Heart left ventricle (tissue), 16 donors: ENCODE data around the gene SMAD3. TPM values are rescaled to one million over a fixed set of nuclear protein-coding genes. Genes with fewer than 3 reads are reported as not detected.
A peak's percentile ranks its signal among the peaks of the same experiment; 100 is the strongest.

Experiments used
- ATAC-seq, 4 donors: fragments of 200-7000 bp; cut with Tn5 transposase; one replicate each; pipeline ENCODE4 v1.9.1; 2020 to 2022; ENCODE audit warnings: moderate library complexity in 4 of 4, mild to moderate bottlenecking in 3 of 4, moderate number of reproducible peaks in 1 of 4
- DNase-seq, 5 donors: peaks; one replicate each; pipeline ENCODE4 v3.0.0-alpha.2; 2020
- H3K27ac ChIP-seq, 12 donors: fragments of 200-600 bp; sonication (generic) in 4 of 12; one replicate each; pipeline versions ENCODE4 v1.5.0 to v1.8.0; 2016 to 2022; ENCODE audit warnings: mild to moderate bottlenecking in 2 of 12
- H3K27me3 ChIP-seq, 9 donors: fragments of 200-600 bp; sonication (generic) in 2 of 9; one replicate each; pipeline versions ENCODE4 v1.5.1 to v1.8.0; 2016 to 2022; ENCODE audit warnings: mild to moderate bottlenecking in 3 of 9
- H3K36me3 ChIP-seq, 9 donors: fragments of 200-600 bp; sonication (generic) in 2 of 9; one replicate each; pipeline versions ENCODE4 v1.5.0 to v1.8.0; 2018 to 2022; ENCODE audit warnings: mild to moderate bottlenecking in 2 of 9
- H3K4me1 ChIP-seq, 12 donors: fragments of 200-600 bp; sonication (generic) in 4 of 12; one replicate each; pipeline versions ENCODE4 v1.5.0 to v1.8.0; 2016 to 2022; ENCODE audit warnings: mild to moderate bottlenecking in 3 of 12
- H3K4me3 ChIP-seq, 12 donors: fragments of 200-600 bp; sonication (generic) in 4 of 12; one replicate each; pipeline versions ENCODE4 v1.5.0 to v1.8.0; 2017 to 2022; ENCODE audit warnings: mild to moderate bottlenecking in 9 of 12, moderate library complexity in 4 of 12
- H3K9me3 ChIP-seq, 12 donors: fragments of 200-600 bp; sonication (generic) in 4 of 12; one replicate each; pipeline versions ENCODE4 v1.5.0 to v1.8.0; 2016 to 2022; ENCODE audit warnings: mild to moderate bottlenecking in 1 of 12
- POLR2A ChIP-seq, 2 donors: fragments of 450-650 bp; IDR thresholded peaks; one replicate each; pipeline ENCODE4 v1.6.1; 2017; ENCODE audit warnings: antibody characterized with exemption in 2 of 2, mild to moderate bottlenecking in 2 of 2, moderate library complexity in 2 of 2
- WGBS, 4 donors: extraction: QIAGEN DNeasy Blood & Tissue Kit in 2 of 4; methylation state at CpG; one replicate each; pipeline versions ENCODE4 v1.1.5 to v1.1.7; 2013 to 2018; 5-methylcytosine and 5-hydroxymethylcytosine counted together
- intact Hi-C, 10 donors: fragments of 100-400 bp; cut with DNase I; formaldehyde crosslinking; loops; one replicate each; pipeline versions ENCODE4 v1.11.1 to v1.14.2; 2022
- polyA plus RNA-seq, 2 donors: library from polyadenylated mRNA; stranded (reverse); fragments of 200-250 nt; gene quantifications; one replicate each; pipeline ENCODE4 v1.2.3, GENCODE V29; 2013
- total RNA-seq, 9 donors: library from RNA; depleted of rRNA in 2 of 9; stranded (reverse); fragments of >200 nt in 2 of 9; fragmentation: NEBNext Ultra II Directional in 3 of 9; extraction: Animal tissue kit (Norgen Biotek cat#: 25700) in 3 of 9; gene quantifications; one replicate each; pipeline versions ENCODE4 v1.1.0 to v1.2.4, GENCODE V29; 2016 to 2023
- TF ChIP-seq, protein P1 (sequence below), 12 donors: fragments of 200-600 bp; sonication (generic) in 4 of 12; IDR thresholded peaks; one replicate each; pipeline versions ENCODE4 v1.5.0 to v1.8.0; 2018 to 2022; ENCODE audit warnings: antibody characterized with exemption in 12 of 12, mild to moderate bottlenecking in 5 of 12
- donor health status: ischemic (EF 13 %, LVEDD 7.1; RV severe dilation, severe dysfunction).
- donor health status: healthy with polysubstance abuse.
- donor health status: DM: no; HTN: yes; CAD: no.
- donor health status: DM: no; HTN: no; CAD: no.
- donor health status: ischemic (EF 25% LVEDD 6.9; RV normal size, moderate dysfunction).
- donor health status: ischemic (EF 25% LVEDD 5.7; RV mildly dilated, moderate dysfunction).
- donor health status: healthy.
- donor health status: DM: yes; HTN: yes; CAD: no.
- donor health status: ischemic (EF 35%, LVEDD 5.7; RV mildly dilated, moderate dysfunction).
- donor health status: nonischemic (EF 11% LVEDD 7.7; RV severe dilation, severe dysfunction).
- donor health status: DM: yes; HTN: yes; CAD: no.
- donor health status: PGD.
- donor health status: ischemic (EF 29% LVEDD 5.4; RV normal size, mild dysfunction).
- donor health status: nonischemic (EF 23%, LVEDD 6.1; RV moderate dilation, normal function).

SMAD3 gene
- total and polyA plus RNA-seq, 11 donors = 5.6 to 34.3 (median 15.3) TPM

DNA sequence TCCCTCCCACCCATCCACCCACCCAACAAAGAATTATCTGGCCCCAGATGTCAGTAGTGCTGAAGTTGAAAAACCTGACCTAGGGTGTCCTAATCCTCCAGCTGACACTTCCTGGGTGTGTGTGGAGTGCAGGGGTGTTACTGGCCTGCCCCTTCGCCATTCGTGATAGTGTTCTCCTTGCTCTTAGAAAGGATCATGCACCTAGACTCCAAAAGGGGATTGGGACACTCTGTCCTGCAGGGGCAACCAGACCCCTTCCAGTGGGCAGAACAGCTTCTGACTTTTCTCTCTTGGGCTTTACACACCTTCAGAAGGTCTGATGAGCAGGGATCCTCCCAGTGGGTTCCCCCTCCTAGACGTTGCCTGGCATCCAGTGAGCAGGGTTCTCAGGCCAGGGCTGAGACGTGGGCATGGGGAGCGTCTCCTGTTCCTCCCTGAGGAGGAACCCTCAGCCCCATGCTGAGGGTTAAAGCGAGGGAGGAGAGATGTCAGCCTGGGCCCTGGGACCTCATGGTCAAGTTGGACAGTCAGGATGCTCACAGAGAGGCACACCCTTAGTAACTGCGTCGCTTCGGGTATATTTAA is 114.1 kb downstream of the SMAD3 start:
- WGBS, 4 donors = 92 to 95% (median 95%) methylated on average over 7 to 9 of the region's 9 CpGs
- Histone ChIP-seq H3K4me3 (no peak overlapping the region), H3K27me3 (no peaks in the 10 kb centered on the region), H3K9me3 (no peaks in the 10 kb centered on the region), H3K27ac (no peak overlapping the region), H3K36me3 (peaks cover 0 to 64% (median 18%) of the 10 kb centered on the region in 9 donors), H3K4me1 (peaks cover 9 to 43% (median 26%) of the 10 kb centered on the region in 12 donors)
- no peak for TF ChIP-seq POLR2A (IDR thresholded peaks at IDR 0.05)
- TF ChIP-seq, protein P1, sequence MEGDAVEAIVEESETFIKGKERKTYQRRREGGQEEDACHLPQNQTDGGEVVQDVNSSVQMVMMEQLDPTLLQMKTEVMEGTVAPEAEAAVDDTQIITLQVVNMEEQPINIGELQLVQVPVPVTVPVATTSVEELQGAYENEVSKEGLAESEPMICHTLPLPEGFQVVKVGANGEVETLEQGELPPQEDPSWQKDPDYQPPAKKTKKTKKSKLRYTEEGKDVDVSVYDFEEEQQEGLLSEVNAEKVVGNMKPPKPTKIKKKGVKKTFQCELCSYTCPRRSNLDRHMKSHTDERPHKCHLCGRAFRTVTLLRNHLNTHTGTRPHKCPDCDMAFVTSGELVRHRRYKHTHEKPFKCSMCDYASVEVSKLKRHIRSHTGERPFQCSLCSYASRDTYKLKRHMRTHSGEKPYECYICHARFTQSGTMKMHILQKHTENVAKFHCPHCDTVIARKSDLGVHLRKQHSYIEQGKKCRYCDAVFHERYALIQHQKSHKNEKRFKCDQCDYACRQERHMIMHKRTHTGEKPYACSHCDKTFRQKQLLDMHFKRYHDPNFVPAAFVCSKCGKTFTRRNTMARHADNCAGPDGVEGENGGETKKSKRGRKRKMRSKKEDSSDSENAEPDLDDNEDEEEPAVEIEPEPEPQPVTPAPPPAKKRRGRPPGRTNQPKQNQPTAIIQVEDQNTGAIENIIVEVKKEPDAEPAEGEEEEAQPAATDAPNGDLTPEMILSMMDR (IDR thresholded peaks at IDR 0.05) = no peak
- ATAC-seq (no peak), DNase-seq (no peak)
- intact Hi-C loops = no loop called here

GRCh38 chr15:67180035-67180434 is 114.6 kb downstream of the SMAD3 start:
- Histone ChIP-seq H3K27me3 (no peaks in the 10 kb centered on the region), H3K27ac (no peak overlapping the region), H3K4me3 (no peak overlapping the region), H3K36me3 (peaks cover 0 to 66% (median 22%) of the 10 kb centered on the region in 9 donors), H3K4me1 (peaks cover 9 to 44% (median 26%) of the 10 kb centered on the region in 12 donors), H3K9me3 (no peaks in the 10 kb centered on the region)
- WGBS, 4 donors = 86 to 96% (median 91%) methylated on average over 11 of the region's 11 CpGs
- TF ChIP-seq, protein P1 (IDR thresholded peaks at IDR 0.05) = no peak
- no peak for TF ChIP-seq POLR2A (IDR thresholded peaks at IDR 0.05)
- no peak for DNase-seq
- no peak for ATAC-seq
- intact Hi-C loops = loop anchor here in 1 of 10 donors (10.0 kb wide), 1 partner anchor 55 kb away; no protein-coding TSS in a partner anchor

DNA sequence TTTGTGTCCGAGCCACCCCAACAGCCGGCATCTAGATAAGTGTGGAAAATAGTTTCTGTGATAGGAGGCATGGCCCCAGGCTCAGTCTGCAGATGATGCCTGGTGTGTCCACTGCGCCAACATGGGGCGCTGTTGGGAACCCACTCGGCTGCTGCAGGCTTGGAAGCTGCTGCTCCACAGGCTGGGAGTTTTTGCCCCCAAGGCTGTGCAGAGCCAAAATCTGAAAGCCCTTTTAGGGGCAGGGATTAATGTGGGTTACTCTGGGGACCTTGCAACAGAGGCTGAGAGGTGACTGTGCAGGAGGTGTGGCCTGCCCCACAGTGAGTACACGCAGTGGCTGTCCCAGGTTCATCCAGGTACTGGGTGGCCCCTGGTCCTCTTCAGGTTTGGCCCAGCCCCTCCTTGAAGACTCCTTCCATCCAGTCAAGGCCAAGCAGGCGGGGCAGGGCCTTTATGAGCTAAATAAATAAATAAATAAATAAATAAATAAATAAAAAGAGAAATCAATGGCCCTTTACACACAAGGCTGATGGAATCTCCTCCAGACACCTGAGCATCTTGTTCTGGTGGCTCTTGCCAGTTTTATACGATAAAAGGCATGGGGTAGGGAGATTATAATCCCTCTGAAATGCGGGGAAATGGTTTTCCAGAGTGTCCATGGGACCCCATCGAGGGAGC is 115.3 kb downstream of the SMAD3 start:
- intact Hi-C loops = loop anchor here in 1 of 10 donors (10.0 kb wide), 1 partner anchor 56 kb away; no protein-coding TSS in a partner anchor
- Histone ChIP-seq H3K27ac (no peak overlapping the region), H3K9me3 (no peaks in the 10 kb centered on the region), H3K27me3 (no peaks in the 10 kb centered on the region), H3K4me1 (peaks cover 9 to 44% (median 28%) of the 10 kb centered on the region in 12 donors), H3K4me3 (no peak overlapping the region), H3K36me3 (peaks cover 0 to 71% (median 22%) of the 10 kb centered on the region in 9 donors)
- DNase-seq (no peak), ATAC-seq (no peak)
- 91 to 99% (median 96%) methylated on average over 10 of the region's 10 CpGs for WGBS, 4 donors
- TF ChIP-seq, protein P1 (IDR thresholded peaks at IDR 0.05) = no peak
- no peak for TF ChIP-seq POLR2A (IDR thresholded peaks at IDR 0.05)

GRCh38 chr15:67181221-67181639 is 115.8 kb downstream of the SMAD3 start:
- no peak for TF ChIP-seq POLR2A (IDR thresholded peaks at IDR 0.05)
- TF ChIP-seq, protein P1 (IDR thresholded peaks at IDR 0.05) = peak in 1 of 12 donors; percentile 14
- no peak for ATAC-seq
- intact Hi-C loops = loop anchor here in 1 of 10 donors (10.0 kb wide), 1 partner anchor 56 kb away; no protein-coding TSS in a partner anchor
- peaks cover 0 to 70% (median 22%) of the 10 kb centered on the region in 9 donors for H3K36me3 ChIP-seq
- no peak overlapping the region for H3K4me3 ChIP-seq
- 95 to 98% (median 96%) methylated on average over 9 to 15 of the region's 15 CpGs for WGBS, 4 donors
- no peak overlapping the region for H3K27ac ChIP-seq
- peak in 1 of 5 donors; percentile 15 for DNase-seq
- peaks cover 7 to 44% (median 33%) of the 10 kb centered on the region in 12 donors for H3K4me1 ChIP-seq
- no peaks in the 10 kb centered on the region for H3K9me3 ChIP-seq
- no peaks in the 10 kb centered on the region for H3K27me3 ChIP-seq
